HEK293 (cell line): ENCODE data around the gene TNS3.

Experiments used
- CTCF ChIA-PET: fragments of 350-600 bp; formaldehyde crosslinking; extraction: SDS; loops from one replicate; lab custom pipeline; 2021; ENCODE audit warnings: antibody characterized with exemption; lab: Yijun Ruan, JAX
- POLR2A ChIA-PET: fragments of 300-600 bp; formaldehyde crosslinking; extraction: SDS; loops from one replicate; lab custom pipeline; 2020; ENCODE audit warnings: antibody characterized with exemption, inconsistent platforms; lab: Yijun Ruan, JAX
- H3K27ac ChIP-seq: fragments of 200-500 bp; sonication (Bioruptor generic); 2 replicates; pipeline ENCODE4 v1.5.1; 2014; ENCODE audit warnings: low read depth, low read length, control low read depth, inconsistent platforms; ENCODE audit errors: extremely low read depth
- H3K36me3 ChIP-seq, 2 experiments: fragments of 200-500 bp in 1 of 2; sonication (Bioruptor generic) in 1 of 2; 1 replicate in 1 of 2; 2 replicates in 1 of 2; pipeline ENCODE4 v1.5.1; 2014 to 2017; ENCODE audit warnings: inconsistent platforms in 2 of 2, low read length in 2 of 2; ENCODE audit not compliant: control insufficient read depth in 2 of 2, insufficient read depth in 1 of 2
- H3K4me1 ChIP-seq: fragments of 200-500 bp; sonication (Bioruptor generic); 2 replicates; pipeline ENCODE4 v1.5.1; 2014; ENCODE audit warnings: mild to moderate bottlenecking, low read length, inconsistent platforms; ENCODE audit not compliant: control insufficient read depth, insufficient read depth
- H3K4me3 ChIP-seq: 2 replicates; pipeline ENCODE4 v1.5.1; 2011; ENCODE audit warnings: low read depth, mild to moderate bottlenecking, control low read depth, low read length, moderate library complexity
- H3K9me3 ChIP-seq: fragments of 200-500 bp; sonication (Bioruptor generic); 2 replicates; pipeline ENCODE4 v1.5.1; 2014; ENCODE audit warnings: low read depth, low read length, inconsistent platforms; ENCODE audit not compliant: control insufficient read depth, insufficient read depth
- GFI1B ChIP-seq: fragments of 450-650 bp; formaldehyde crosslinking; IDR thresholded peaks from 2 replicates; pipeline ENCODE4 v1.5.1; 2016; ENCODE audit warnings: missing biosample characterization, missing genetic modification characterization
- KLF9 ChIP-seq: fragments of 450-650 bp; formaldehyde crosslinking; IDR thresholded peaks from 2 replicates; pipeline ENCODE4 v1.5.1; 2016; ENCODE audit warnings: missing biosample characterization, missing genetic modification characterization, low read depth
- OSR2 ChIP-seq: fragments of 450-650 bp; formaldehyde crosslinking; IDR thresholded peaks from 2 replicates; pipeline ENCODE4 v1.5.1; 2016; ENCODE audit warnings: missing biosample characterization, missing genetic modification characterization
- ZNF10 ChIP-seq: fragments of 450-650 bp; formaldehyde crosslinking; IDR thresholded peaks from 2 replicates; pipeline ENCODE4 v1.5.1; 2017; ENCODE audit warnings: missing biosample characterization, missing genetic modification characterization
- ZNF155 ChIP-seq: fragments of 450-650 bp; formaldehyde crosslinking; IDR thresholded peaks from 2 replicates; pipeline ENCODE4 v1.5.1; 2016; ENCODE audit warnings: missing biosample characterization, missing genetic modification characterization
- ZNF23 ChIP-seq: fragments of 450-650 bp; formaldehyde crosslinking; IDR thresholded peaks from 2 replicates; pipeline ENCODE4 v1.5.1; 2016; ENCODE audit warnings: missing biosample characterization, missing genetic modification characterization, borderline replicate concordance
- ZNF248 ChIP-seq: fragments of 450-650 bp; formaldehyde crosslinking; IDR thresholded peaks from 2 replicates; pipeline ENCODE4 v1.5.1; 2017; ENCODE audit warnings: missing biosample characterization, missing genetic modification characterization
- ZNF549 ChIP-seq: fragments of 450-650 bp; IDR thresholded peaks from 2 replicates; pipeline ENCODE4 v1.5.1; 2018; ENCODE audit warnings: missing biosample characterization, missing genetic modification characterization, mild to moderate bottlenecking, inconsistent platforms, moderate library complexity
- ZNF624 ChIP-seq: fragments of 450-650 bp; formaldehyde crosslinking; IDR thresholded peaks from 2 replicates; pipeline ENCODE4 v1.5.1; 2017; ENCODE audit warnings: missing biosample characterization, missing genetic modification characterization
- ZNF707 ChIP-seq: fragments of 450-650 bp; formaldehyde crosslinking; IDR thresholded peaks from 2 replicates; pipeline ENCODE4 v1.5.1; 2016; ENCODE audit warnings: missing biosample characterization, missing genetic modification characterization
- ZNF777 ChIP-seq: fragments of 450-650 bp; formaldehyde crosslinking; IDR thresholded peaks from 2 replicates; pipeline ENCODE4 v1.5.1; 2017; ENCODE audit warnings: missing biosample characterization, missing genetic modification characterization, borderline replicate concordance
- TF ChIP-seq, protein P1 (sequence below): fragments of 450-650 bp; IDR thresholded peaks from 2 replicates; pipeline ENCODE4 v1.5.1; 2018; ENCODE audit warnings: missing biosample characterization, mild to moderate bottlenecking, missing genetic modification characterization
- TF ChIP-seq, protein P2 (sequence below): fragments of 450-650 bp; formaldehyde crosslinking; IDR thresholded peaks from 2 replicates; pipeline ENCODE4 v1.5.1; 2016; ENCODE audit warnings: missing biosample characterization, missing genetic modification characterization
- TF ChIP-seq, protein P3 (sequence below): fragments of 450-650 bp; formaldehyde crosslinking; IDR thresholded peaks from 2 replicates; pipeline ENCODE4 v1.5.1; 2016; ENCODE audit warnings: missing biosample characterization, missing genetic modification characterization
- TF ChIP-seq, protein P4 (sequence below): fragments of 450-650 bp; formaldehyde crosslinking; IDR thresholded peaks from 2 replicates; pipeline ENCODE4 v1.5.1; 2016; ENCODE audit warnings: missing biosample characterization, missing genetic modification characterization, borderline replicate concordance
- TF ChIP-seq, protein P5 (sequence below): fragments of 450-650 bp; formaldehyde crosslinking; IDR thresholded peaks from 2 replicates; pipeline ENCODE4 v1.5.1; 2016; ENCODE audit warnings: missing biosample characterization, missing genetic modification characterization

TNS3 gene

DNA sequence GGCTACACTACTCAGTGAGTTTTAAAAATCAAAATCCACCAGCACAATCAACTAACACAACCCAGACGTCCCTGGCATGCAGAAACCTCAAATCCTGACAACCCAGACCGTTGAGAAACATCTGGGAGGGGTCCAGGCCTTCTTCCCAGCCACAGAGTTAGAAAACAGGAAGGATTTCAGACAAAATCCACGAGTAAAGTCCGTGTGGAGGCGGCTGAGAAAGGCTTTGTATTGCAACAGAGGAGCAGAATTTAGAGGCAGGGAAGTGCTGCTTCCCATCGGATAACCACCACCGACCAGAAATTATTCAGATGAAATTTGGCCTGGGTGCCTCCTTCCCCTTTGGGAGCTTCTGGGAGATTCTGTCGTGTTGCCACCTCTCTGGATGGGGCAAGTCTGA is 61.5 kb downstream of the TNS3 start:
- Histone ChIP-seq H3K36me3 (no peaks in the 10 kb centered on the region), H3K9me3 (no peaks in the 10 kb centered on the region), H3K4me3 (no peak overlapping the region), H3K4me1 (no peaks in the 10 kb centered on the region), H3K27ac (no peak overlapping the region)
- no peak for TF ChIP-seq ZNF10 (tag by site-specific recombination)
- TF ChIP-seq GFI1B (tag by site-specific recombination): no peak
- no peak for TF ChIP-seq ZNF707 (tag by site-specific recombination)
- no peak for TF ChIP-seq ZNF549 (tag by site-specific recombination)
- POLR2A ChIA-PET: no interaction called here
- CTCF ChIA-PET: no interaction called here

DNA sequence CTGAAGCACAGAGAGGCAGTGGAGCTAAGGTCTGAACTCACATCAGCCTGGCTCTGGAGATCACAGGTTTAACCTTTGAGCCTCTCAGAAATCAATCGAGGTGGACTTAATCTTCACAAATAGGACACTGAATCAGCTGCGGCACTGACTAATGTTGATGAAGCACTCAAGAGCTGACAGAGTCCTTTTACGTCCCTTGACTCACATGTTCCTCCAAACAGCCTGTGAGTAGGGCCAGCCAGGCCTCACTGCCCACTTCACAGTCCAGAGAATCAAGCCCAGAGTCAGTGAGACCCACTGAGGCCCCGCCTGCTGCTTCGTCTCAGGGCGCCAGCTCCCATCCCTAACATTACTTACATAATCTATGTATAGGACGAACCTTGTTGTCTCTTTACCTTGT is 63.1 kb downstream of the TNS3 start:
- H3K27ac ChIP-seq: no peak overlapping the region

DNA sequence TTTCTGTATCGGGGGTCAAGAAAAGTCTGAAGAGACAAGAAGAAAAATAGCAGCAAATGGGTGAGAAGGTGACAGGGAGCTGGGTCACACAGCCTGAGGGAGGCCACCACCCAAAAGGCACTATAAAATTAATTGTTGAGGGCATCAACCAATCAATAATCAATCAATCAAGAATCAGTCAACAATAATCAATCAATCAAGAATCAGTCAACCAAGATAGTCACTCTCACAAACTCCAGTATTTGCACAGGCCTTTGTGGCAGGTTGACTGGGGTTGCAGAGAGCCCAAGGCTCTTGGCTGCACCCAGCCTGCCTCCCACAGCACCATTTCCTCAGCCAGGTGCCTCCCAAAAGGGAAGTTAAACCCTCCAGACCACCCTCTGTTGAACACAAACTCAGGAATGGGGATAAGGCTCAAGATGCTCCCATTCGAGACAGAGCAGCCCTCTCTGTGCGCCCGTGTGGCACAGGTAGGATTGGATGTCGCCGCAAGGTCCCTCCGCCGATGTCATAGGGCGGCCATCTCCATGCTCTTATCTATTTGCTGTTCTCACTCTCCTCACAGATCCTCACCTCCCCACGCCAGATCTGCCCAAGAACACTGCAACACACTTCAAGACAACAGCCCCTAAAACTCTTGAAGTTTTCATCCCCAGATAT is 64.0 kb downstream of the TNS3 start:
- TF ChIP-seq ZNF155 (tag by site-specific recombination) (no peak), OSR2 (tag by site-specific recombination) (no peak), KLF9 (no peak), ZNF777 (tag by site-specific recombination) (no peak), ZNF624 (no peak), ZNF23 (tag by site-specific recombination) (no peak)
- TF ChIP-seq, protein P1, sequence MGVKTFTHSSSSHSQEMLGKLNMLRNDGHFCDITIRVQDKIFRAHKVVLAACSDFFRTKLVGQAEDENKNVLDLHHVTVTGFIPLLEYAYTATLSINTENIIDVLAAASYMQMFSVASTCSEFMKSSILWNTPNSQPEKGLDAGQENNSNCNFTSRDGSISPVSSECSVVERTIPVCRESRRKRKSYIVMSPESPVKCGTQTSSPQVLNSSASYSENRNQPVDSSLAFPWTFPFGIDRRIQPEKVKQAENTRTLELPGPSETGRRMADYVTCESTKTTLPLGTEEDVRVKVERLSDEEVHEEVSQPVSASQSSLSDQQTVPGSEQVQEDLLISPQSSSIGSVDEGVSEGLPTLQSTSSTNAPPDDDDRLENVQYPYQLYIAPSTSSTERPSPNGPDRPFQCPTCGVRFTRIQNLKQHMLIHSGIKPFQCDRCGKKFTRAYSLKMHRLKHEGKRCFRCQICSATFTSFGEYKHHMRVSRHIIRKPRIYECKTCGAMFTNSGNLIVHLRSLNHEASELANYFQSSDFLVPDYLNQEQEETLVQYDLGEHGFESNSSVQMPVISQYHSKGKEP (tag by site-specific recombination): no peak
- TF ChIP-seq, protein P2, sequence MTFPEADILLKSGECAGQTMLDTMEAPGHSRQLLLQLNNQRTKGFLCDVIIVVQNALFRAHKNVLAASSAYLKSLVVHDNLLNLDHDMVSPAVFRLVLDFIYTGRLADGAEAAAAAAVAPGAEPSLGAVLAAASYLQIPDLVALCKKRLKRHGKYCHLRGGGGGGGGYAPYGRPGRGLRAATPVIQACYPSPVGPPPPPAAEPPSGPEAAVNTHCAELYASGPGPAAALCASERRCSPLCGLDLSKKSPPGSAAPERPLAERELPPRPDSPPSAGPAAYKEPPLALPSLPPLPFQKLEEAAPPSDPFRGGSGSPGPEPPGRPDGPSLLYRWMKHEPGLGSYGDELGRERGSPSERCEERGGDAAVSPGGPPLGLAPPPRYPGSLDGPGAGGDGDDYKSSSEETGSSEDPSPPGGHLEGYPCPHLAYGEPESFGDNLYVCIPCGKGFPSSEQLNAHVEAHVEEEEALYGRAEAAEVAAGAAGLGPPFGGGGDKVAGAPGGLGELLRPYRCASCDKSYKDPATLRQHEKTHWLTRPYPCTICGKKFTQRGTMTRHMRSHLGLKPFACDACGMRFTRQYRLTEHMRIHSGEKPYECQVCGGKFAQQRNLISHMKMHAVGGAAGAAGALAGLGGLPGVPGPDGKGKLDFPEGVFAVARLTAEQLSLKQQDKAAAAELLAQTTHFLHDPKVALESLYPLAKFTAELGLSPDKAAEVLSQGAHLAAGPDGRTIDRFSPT: no peak
- TF ChIP-seq, protein P3, sequence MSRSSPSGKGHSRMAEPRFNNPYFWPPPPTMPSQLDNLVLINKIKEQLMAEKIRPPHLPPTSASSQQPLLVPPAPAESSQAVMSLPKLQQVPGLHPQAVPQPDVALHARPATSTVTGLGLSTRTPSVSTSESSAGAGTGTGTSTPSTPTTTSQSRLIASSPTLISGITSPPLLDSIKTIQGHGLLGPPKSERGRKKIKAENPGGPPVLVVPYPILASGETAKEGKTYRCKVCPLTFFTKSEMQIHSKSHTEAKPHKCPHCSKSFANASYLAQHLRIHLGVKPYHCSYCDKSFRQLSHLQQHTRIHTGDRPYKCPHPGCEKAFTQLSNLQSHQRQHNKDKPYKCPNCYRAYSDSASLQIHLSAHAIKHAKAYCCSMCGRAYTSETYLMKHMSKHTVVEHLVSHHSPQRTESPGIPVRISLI (tag by site-specific recombination): no peak
- TF ChIP-seq, protein P4, sequence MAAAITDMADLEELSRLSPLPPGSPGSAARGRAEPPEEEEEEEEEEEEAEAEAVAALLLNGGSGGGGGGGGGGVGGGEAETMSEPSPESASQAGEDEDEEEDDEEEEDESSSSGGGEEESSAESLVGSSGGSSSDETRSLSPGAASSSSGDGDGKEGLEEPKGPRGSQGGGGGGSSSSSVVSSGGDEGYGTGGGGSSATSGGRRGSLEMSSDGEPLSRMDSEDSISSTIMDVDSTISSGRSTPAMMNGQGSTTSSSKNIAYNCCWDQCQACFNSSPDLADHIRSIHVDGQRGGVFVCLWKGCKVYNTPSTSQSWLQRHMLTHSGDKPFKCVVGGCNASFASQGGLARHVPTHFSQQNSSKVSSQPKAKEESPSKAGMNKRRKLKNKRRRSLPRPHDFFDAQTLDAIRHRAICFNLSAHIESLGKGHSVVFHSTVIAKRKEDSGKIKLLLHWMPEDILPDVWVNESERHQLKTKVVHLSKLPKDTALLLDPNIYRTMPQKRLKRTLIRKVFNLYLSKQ (tag by site-specific recombination): no peak
- CTCF ChIA-PET: no interaction called here
- H3K36me3 ChIP-seq: no peaks in the 10 kb centered on the region
- no peak overlapping the region for H3K4me3 ChIP-seq
- no peaks in the 10 kb centered on the region for H3K4me1 ChIP-seq
- H3K27ac ChIP-seq: no peak overlapping the region
- H3K9me3 ChIP-seq: no peaks in the 10 kb centered on the region
- POLR2A ChIA-PET: no interaction called here

More for the DNA sequence above, 63.1 kb downstream of the TNS3 start:
- ChIA-PET POLR2A (interaction anchor here (0.7 kb wide), 1 partner anchor 1259 kb away, joined by 5 read pairs; no protein-coding TSS in a partner anchor), CTCF (no interaction called here)
- TF ChIP-seq, protein P5, sequence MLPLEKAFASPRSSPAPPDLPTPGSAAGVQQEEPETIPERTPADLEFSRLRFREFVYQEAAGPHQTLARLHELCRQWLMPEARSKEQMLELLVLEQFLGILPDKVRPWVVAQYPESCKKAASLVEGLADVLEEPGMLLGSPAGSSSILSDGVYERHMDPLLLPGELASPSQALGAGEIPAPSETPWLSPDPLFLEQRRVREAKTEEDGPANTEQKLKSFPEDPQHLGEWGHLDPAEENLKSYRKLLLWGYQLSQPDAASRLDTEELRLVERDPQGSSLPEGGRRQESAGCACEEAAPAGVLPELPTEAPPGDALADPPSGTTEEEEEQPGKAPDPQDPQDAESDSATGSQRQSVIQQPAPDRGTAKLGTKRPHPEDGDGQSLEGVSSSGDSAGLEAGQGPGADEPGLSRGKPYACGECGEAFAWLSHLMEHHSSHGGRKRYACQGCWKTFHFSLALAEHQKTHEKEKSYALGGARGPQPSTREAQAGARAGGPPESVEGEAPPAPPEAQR (tag by site-specific recombination): no peak
- TF ChIP-seq ZNF248 (tag by site-specific recombination): no peak
- Histone ChIP-seq H3K9me3 (no peaks in the 10 kb centered on the region), H3K4me1 (no peaks in the 10 kb centered on the region), H3K36me3 (no peaks in the 10 kb centered on the region), H3K4me3 (no peak overlapping the region)
